Astrocyte (in vitro differentiated cells and primary cell): ENCODE data around the gene ZNF701.
"Not testable (repeated sequence)": the region's sequence is repeated elsewhere in the genome, so short reads cannot be mapped to it uniquely, and the experiment has no call there.

Experiments used
- EZH2 ChIP-seq: IDR thresholded peaks from 2 replicates; pipeline ENCODE4 v1.6.1; 2012; ENCODE audit warnings: mild to moderate bottlenecking, low read length, inconsistent platforms; ENCODE audit not compliant: insufficient read depth
- TF ChIP-seq, protein P1 (sequence below): IDR thresholded peaks from 2 replicates; pipeline ENCODE4 v1.5.1; 2011; ENCODE audit warnings: low read depth, mild to moderate bottlenecking, inconsistent platforms, low read length, moderate library complexity; ENCODE audit not compliant: insufficient read depth

DNA sequence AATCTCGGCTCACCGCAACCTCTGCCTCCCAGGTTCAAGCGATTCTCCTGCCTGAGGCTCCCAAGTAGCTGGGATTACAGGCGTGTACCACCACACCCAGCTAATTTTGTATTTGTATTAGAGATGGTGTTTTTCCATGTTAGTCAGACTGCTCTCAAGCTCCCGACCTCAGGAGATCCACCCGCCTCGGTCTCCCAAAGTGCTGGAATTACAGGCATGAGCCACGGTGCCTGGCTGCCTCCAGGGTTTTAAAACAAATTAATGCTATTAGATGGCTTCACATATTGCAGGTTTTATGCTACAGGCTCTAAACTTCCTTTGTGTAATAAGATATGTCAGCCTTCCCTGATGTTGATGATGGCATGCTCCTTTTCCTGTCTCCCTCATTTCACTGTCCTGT lies 8.5 kb upstream of the ZNF701 start:
- not testable (repeated sequence) for TF ChIP-seq EZH2
- TF ChIP-seq, protein P1, sequence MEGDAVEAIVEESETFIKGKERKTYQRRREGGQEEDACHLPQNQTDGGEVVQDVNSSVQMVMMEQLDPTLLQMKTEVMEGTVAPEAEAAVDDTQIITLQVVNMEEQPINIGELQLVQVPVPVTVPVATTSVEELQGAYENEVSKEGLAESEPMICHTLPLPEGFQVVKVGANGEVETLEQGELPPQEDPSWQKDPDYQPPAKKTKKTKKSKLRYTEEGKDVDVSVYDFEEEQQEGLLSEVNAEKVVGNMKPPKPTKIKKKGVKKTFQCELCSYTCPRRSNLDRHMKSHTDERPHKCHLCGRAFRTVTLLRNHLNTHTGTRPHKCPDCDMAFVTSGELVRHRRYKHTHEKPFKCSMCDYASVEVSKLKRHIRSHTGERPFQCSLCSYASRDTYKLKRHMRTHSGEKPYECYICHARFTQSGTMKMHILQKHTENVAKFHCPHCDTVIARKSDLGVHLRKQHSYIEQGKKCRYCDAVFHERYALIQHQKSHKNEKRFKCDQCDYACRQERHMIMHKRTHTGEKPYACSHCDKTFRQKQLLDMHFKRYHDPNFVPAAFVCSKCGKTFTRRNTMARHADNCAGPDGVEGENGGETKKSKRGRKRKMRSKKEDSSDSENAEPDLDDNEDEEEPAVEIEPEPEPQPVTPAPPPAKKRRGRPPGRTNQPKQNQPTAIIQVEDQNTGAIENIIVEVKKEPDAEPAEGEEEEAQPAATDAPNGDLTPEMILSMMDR, result not testable (repeated sequence)
